Stomach (tissue), 4 donors: Measurements from ENCODE around the gene C1GALT1.

Experiments used
- CTCF ChIP-seq, 7 experiments: fragments of 450-650 bp in 4 of 7; fragments of 200-600 bp in 3 of 7; sonication (generic) in 3 of 7; IDR thresholded peaks; one replicate each; pipeline ENCODE4 v1.5.1; 2016 to 2019; ENCODE audit warnings: antibody characterized with exemption in 7 of 7, control low read depth in 2 of 7, mild to moderate bottlenecking in 1 of 7
- EP300 ChIP-seq: sonication (generic); formaldehyde crosslinking; IDR thresholded peaks from one replicate; pipeline ENCODE4 v1.6.1; 2017; ENCODE audit warnings: antibody characterized with exemption
- POLR2A ChIP-seq, 4 donors: fragments of 450-650 bp; IDR thresholded peaks; one replicate each; pipeline ENCODE4 v1.6.1; 2016; ENCODE audit warnings: antibody characterized with exemption in 4 of 4, control low read depth in 2 of 4, mild to moderate bottlenecking in 1 of 4, moderate library complexity in 1 of 4

GRCh38 chr7:7216279-7216678 is 33.9 kb downstream of the C1GALT1 start:
- TF ChIP-seq CTCF (IDR thresholded peaks at IDR 0.05) (no peak), POLR2A (IDR thresholded peaks at IDR 0.05) (no peak), EP300 (no peak)
